ENCODE results near the gene PDSS2.
"Not testable (repeated sequence)": the region's sequence is repeated elsewhere in the genome, so short reads cannot be mapped to it uniquely, and the experiment has no call there.

DNA sequence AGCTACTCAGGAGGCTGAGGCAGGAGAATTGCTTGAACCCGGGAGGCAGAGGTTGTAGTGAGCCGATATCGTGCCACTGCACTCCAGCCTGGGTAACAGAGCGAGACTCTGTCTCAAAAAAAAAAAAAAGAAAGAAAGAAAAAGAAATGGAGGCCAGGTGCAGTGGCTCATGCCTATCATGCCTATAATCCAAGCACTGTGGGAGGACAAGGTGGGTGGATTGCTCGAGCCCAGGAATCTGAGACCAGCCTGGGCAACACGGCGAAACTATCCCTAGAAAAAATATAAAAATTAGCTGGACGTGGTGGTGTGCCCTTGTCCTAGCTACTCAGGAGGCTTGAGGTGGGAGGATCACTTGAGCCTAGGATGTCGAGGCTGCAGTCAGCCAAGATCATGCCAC lies 170.1 kb downstream of the PDSS2 start:
- TF ChIP-seq, protein P1, sequence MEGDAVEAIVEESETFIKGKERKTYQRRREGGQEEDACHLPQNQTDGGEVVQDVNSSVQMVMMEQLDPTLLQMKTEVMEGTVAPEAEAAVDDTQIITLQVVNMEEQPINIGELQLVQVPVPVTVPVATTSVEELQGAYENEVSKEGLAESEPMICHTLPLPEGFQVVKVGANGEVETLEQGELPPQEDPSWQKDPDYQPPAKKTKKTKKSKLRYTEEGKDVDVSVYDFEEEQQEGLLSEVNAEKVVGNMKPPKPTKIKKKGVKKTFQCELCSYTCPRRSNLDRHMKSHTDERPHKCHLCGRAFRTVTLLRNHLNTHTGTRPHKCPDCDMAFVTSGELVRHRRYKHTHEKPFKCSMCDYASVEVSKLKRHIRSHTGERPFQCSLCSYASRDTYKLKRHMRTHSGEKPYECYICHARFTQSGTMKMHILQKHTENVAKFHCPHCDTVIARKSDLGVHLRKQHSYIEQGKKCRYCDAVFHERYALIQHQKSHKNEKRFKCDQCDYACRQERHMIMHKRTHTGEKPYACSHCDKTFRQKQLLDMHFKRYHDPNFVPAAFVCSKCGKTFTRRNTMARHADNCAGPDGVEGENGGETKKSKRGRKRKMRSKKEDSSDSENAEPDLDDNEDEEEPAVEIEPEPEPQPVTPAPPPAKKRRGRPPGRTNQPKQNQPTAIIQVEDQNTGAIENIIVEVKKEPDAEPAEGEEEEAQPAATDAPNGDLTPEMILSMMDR (conservative IDR thresholded peaks at IDR 0.05; ENCODE audit: low read depth, low read length): not testable (repeated sequence)
- TF ChIP-seq MAFK (IDR thresholded peaks at IDR 0.05; ENCODE audit: low read depth, low read length); RAD21 (IDR thresholded peaks at IDR 0.05; ENCODE audit: low read length); MXI1 (IDR thresholded peaks at IDR 0.05; ENCODE audit: borderline replicate concordance, low read depth, low read length); POLR2A (IDR thresholded peaks at IDR 0.05; ENCODE audit: low read depth, low read length); BHLHE40 (IDR thresholded peaks at IDR 0.05; ENCODE audit: low read depth, low read length); CEBPB (IDR thresholded peaks at IDR 0.05; ENCODE audit: low read depth, low read length); CHD1 (IDR thresholded peaks at IDR 0.05; ENCODE audit: low read depth, low read length); SMC3 (IDR thresholded peaks at IDR 0.05; ENCODE audit: low read depth, low read length); RFX5 (IDR thresholded peaks at IDR 0.05; ENCODE audit: low read depth, low read length); RCOR1 (IDR thresholded peaks at IDR 0.05; ENCODE audit: insufficient replicate concordance, low read length); FOS (IDR thresholded peaks at IDR 0.05; ENCODE audit: low read depth, low read length): not testable (repeated sequence)
- TF ChIP-seq, protein P2, sequence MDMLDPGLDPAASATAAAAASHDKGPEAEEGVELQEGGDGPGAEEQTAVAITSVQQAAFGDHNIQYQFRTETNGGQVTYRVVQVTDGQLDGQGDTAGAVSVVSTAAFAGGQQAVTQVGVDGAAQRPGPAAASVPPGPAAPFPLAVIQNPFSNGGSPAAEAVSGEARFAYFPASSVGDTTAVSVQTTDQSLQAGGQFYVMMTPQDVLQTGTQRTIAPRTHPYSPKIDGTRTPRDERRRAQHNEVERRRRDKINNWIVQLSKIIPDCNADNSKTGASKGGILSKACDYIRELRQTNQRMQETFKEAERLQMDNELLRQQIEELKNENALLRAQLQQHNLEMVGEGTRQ (IDR thresholded peaks at IDR 0.05; ENCODE audit: low read depth, low read length): not testable (repeated sequence)

All from IMR-90 (cell line).